Type B pancreatic cell (in vitro differentiated cells): ENCODE data around the gene SMIM7. TPM values are rescaled to one million over a fixed set of nuclear protein-coding genes. Genes with fewer than 3 reads are reported as not detected.

ENCODE experiments used
- DNase-seq: peaks from one replicate; pipeline ENCODE4 v3.0.0; 2021; ENCODE audit warnings: mixed read lengths; ENCODE audit not compliant: unreplicated experiment; ENCODE audit errors: extremely low spot score
- H3K27ac Mint-ChIP-seq: 2 replicates; pipeline ENCODE4 v1.8.0; 2021; ENCODE audit warnings: mild to moderate bottlenecking, mixed read lengths
- H3K27me3 Mint-ChIP-seq: 2 replicates; pipeline ENCODE4 v1.8.0; 2021; ENCODE audit warnings: mixed read lengths
- H3K36me3 Mint-ChIP-seq: 2 replicates; pipeline ENCODE4 v1.8.0; 2021; ENCODE audit warnings: mixed read lengths
- H3K4me1 Mint-ChIP-seq: one replicate; pipeline ENCODE4 v1.8.0; 2021; ENCODE audit warnings: mixed read lengths; ENCODE audit not compliant: unreplicated experiment
- H3K4me3 Mint-ChIP-seq: 2 replicates; pipeline ENCODE4 v1.8.0; 2021; ENCODE audit warnings: mild to moderate bottlenecking, mixed read lengths
- H3K9me3 Mint-ChIP-seq: 2 replicates; pipeline ENCODE4 v1.8.0; 2021; ENCODE audit warnings: mixed read lengths
- total RNA-seq: library from RNA; stranded (reverse); gene quantifications from 2 replicates; pipeline ENCODE4 v1.2.1, GENCODE V29; 2021; ENCODE audit warnings: low replicate concordance
- TF ChIP-seq, protein P1 (sequence below): fragments of 200-600 bp; sonication (generic); conservative IDR thresholded peaks from 2 replicates; pipeline ENCODE4 v1.5.0; 2021; ENCODE audit warnings: antibody characterized with exemption, mild to moderate bottlenecking

The SMIM7 gene
- total RNA-seq, 1 donor from 2014 or later: 72.1 TPM

DNA sequence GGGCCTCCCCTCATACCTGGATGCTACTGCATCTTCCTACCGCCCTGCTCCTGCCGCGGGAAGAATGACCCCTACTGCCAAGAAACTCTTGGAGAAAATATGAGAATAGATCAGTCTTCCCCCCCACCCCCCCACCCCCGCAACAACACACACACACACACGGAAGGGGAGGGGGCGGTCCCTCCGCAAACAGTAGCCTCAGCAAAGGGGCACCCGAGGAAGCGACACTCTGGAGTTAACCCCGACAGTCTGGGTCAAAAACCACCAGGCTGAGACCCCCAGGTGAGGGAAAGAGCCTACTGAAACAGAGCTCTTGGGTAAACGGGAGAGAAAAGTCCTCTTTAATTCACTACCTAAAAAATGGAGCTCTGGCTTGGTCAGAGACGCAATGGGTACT lies 33.1 kb downstream of the SMIM7 start:
- Mint-ChIP-seq H3K27ac (peak overlapping the region; percentile 91), H3K9me3 (no peaks in the 10 kb centered on the region), H3K4me1 (peaks cover 34% of the 10 kb centered on the region), H3K4me3 (peak overlapping the region; percentile 92), H3K27me3 (no peaks in the 10 kb centered on the region), H3K36me3 (no peaks in the 10 kb centered on the region)
- TF ChIP-seq, protein P1, sequence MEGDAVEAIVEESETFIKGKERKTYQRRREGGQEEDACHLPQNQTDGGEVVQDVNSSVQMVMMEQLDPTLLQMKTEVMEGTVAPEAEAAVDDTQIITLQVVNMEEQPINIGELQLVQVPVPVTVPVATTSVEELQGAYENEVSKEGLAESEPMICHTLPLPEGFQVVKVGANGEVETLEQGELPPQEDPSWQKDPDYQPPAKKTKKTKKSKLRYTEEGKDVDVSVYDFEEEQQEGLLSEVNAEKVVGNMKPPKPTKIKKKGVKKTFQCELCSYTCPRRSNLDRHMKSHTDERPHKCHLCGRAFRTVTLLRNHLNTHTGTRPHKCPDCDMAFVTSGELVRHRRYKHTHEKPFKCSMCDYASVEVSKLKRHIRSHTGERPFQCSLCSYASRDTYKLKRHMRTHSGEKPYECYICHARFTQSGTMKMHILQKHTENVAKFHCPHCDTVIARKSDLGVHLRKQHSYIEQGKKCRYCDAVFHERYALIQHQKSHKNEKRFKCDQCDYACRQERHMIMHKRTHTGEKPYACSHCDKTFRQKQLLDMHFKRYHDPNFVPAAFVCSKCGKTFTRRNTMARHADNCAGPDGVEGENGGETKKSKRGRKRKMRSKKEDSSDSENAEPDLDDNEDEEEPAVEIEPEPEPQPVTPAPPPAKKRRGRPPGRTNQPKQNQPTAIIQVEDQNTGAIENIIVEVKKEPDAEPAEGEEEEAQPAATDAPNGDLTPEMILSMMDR: no peak
- DNase-seq: no peak

DNA sequence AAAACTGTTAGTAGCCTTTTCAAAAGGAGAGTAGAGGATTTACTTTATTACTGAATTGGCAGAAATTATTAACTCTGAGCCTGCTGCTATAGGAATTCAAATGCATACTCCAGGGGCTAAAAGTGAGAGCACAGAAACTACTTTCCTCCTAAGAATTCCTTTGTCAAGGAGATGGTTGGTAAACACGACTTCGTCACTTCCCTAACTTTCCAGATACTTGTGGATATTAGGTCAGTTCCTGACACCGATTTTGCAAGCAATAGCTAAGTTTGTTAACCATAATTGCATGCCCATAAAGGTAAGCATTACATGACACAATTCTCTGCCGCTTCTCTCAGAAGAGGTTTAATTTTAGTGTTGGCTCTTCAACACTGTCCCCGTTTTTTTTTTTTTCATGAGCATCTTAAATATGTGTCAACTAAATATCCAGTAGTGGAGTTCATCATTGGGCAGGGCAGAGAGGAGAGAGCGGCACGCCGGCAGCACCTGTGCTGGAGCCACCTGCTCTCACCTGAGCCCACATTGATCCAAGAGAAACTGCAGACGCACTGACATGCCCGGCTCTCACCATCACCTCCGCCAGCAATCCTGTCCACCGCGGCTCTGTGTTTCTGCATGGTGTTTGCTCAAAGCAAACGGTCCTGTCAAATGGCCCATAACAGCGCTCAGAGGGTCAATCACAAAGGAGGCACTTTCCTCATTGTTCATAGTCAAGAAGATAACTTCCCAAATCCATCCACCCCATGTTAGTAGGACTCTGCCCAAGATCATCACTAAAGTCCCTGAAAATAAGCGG lies 34.6 kb downstream of the SMIM7 start:
- no peaks in the 10 kb centered on the region for H3K9me3 Mint-ChIP-seq
- H3K27ac Mint-ChIP-seq: peak overlapping the region; percentile 91
- DNase-seq: no peak
- H3K36me3 Mint-ChIP-seq: no peaks in the 10 kb centered on the region
- no peaks in the 10 kb centered on the region for H3K27me3 Mint-ChIP-seq
- H3K4me3 Mint-ChIP-seq: peak overlapping the region; percentile 92
- H3K4me1 Mint-ChIP-seq: peaks cover 44% of the 10 kb centered on the region
- TF ChIP-seq, protein P1: no peak

- Mint-ChIP-seq H3K4me1 (peaks cover 43% of the 10 kb centered on the region), H3K27ac (no peak overlapping the region), H3K4me3 (no peak overlapping the region), H3K27me3 (no peaks in the 10 kb centered on the region), H3K36me3 (no peaks in the 10 kb centered on the region), H3K9me3 (no peaks in the 10 kb centered on the region)
- no peak for DNase-seq
- TF ChIP-seq, protein P1: no peak
Measured at GRCh38 chr19:16624236-16624635, 35.7 kb downstream of the SMIM7 start.

- H3K4me1 Mint-ChIP-seq: peaks cover 46% of the 10 kb centered on the region
- no peaks in the 10 kb centered on the region for H3K9me3 Mint-ChIP-seq
- no peaks in the 10 kb centered on the region for H3K36me3 Mint-ChIP-seq
- H3K27ac Mint-ChIP-seq: peak overlapping the region; percentile 32
- TF ChIP-seq, protein P1: no peak
- H3K4me3 Mint-ChIP-seq: no peak overlapping the region
- no peak for DNase-seq
- no peaks in the 10 kb centered on the region for H3K27me3 Mint-ChIP-seq
Measured at GRCh38 chr19:16623576-16623975, 36.4 kb downstream of the SMIM7 start.

GRCh38 chr19:16623066-16623465 lies 36.9 kb downstream of the SMIM7 start:
- TF ChIP-seq, protein P1: no peak
- Mint-ChIP-seq H3K4me3 (no peak overlapping the region), H3K27me3 (no peaks in the 10 kb centered on the region), H3K9me3 (no peaks in the 10 kb centered on the region), H3K36me3 (no peaks in the 10 kb centered on the region), H3K4me1 (peaks cover 47% of the 10 kb centered on the region), H3K27ac (peak overlapping the region; percentile 32)
- no peak for DNase-seq
